HG03103 (cell line): ENCODE results near the gene TMEM109.

Experiments used
- ATAC-seq: cut with Tn5 transposase; IDR thresholded peaks from one replicate; pipeline ENCODE4 v1.9.1; 2021; ENCODE audit warnings: low read depth; ENCODE audit not compliant: unreplicated experiment

The TMEM109 gene

DNA sequence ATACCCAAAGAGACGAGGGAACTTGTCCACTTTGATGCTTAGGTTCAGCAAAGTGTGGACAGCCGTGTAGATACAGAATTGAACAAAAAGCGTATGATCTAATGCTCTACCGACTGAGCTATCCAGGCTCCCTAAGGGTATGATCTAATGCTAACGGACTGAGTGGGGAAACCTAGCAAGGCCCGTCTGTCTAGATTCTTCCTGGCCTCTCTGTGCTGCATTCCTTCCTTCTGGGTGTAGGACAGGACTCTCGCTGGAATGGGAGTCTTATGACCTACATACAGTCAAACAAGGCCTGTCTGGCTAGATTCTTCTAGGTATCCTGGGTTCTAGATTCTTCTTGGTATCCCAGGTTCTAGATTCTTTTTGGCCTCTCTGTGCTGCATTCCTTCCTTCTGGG is 46.4 kb downstream of the TMEM109 start:
- ATAC-seq, result no peak

DNA sequence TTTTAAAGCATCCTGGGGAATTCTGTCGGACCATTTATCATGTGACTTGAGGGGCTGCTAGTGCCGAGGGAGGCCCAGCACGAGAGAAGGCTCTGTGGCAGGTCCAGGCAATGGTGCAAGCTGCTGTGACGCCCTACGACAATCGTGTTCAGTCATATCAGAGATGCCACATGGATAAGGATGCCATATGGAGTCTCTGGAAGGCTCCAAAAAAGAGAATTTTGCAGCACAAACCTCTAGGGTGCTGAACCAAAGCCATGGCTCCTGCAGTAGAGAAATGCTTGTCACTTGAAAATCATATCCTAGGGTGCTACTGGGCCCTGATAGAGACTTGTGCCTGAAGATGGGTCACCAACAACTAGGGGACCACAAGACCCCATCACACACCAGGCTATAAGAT is 50.8 kb downstream of the TMEM109 start:
- no peak for ATAC-seq

DNA sequence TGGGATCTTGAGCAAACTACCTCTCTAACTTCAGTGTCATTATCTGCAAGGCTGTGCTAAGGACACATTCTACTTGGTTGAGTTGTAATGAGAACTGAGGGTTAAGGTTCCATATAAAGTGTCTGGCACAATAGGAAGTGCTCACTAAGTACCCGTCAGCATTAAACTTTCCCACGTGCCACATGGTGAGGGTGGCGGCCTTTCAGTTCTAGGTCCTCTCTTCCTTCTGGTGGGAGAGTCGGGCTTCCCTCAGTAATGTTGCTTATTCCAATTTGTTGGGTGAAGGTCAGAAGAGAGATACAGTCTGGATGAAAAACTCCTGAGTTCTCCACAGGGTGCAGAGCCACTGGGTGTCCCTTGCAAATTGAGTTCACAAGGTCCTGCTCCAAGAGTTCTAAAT is 52.9 kb downstream of the TMEM109 start:
- no peak for ATAC-seq

DNA sequence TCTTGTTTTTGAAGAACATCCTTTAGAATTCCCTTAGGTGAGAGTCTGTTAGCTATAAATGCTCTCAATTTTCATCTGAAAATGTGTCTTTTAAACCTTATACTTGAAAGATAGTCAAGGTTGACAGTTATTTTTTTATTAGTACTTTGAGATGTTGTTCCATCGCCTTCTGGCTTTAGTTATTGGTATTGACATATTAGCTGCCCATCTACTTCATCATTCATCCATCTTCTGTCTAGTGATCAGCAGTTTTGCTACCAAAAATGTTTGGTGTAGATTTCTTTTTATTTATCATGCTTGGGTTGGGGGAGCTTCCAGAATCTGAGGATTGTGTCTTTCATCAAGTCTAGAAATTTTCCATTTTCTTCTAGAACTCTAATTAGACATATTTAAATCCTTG is 54.3 kb downstream of the TMEM109 start:
- no peak for ATAC-seq

DNA sequence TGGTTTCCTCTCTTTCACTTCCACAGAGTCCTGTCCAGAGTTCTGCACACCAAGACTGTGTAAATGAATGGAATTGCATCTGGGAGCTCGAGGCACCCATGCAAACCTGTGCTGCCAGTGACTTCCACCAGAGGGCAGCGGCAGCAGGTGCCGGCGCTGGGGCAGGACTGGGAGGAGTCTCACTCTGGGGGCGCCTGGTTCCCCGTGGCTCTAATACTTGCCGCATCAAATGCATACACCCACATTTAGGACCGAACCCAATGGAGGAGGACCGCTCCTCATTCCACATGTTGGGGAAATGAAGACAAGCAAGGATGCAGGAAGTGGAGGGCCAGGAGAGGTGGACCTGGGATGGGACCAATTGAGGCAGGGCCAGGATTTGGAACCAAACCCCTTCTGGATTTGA is 56.4 kb downstream of the TMEM109 start:
- no peak for ATAC-seq

DNA sequence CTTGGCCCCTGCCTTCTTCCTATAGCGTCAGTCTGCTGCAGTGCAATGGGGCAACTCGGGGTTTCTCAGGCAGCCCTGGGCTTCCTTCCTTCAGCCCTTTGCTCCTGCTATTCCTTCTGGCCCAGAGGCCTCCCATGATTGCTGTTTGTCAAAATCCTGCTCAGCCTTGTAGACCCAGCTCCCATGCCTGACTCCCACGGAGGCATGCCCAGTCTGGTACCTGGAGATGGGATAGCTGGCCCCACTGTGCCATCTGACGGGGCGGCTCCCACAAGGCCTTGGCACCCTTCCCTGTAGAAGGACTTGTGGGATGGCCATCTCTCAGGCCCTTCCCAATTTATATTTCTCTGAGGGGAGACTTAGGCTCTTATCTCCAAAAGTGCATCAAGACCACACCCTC is 56.9 kb downstream of the TMEM109 start:
- no peak for ATAC-seq

DNA sequence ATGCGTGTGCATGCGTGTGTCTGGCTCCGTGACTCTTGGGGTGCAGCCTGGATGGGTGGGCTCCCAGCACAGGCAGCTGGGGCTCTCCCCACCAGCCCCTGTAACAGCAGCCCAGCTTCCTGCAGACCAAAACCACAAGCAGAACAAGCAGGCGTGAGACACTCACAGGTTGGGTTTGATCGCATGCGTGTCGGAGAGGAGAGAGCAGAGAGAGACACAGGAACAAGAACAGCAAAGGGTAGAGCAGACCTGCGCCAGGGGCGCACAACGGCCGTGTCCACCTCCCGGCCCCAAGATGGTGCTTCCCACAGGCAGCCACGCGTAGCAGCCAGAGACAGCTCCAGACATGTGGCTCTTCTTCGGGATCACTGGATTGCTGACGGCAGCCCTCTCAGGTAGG is 57.6 kb downstream of the TMEM109 start, which contains the start of gene CD6:
Gene CD6, plus strand, starts transcription at position 161 of the 400 bp plus-strand sequence. Its CDS starts 186 bp downstream, at position 347.
- no peak for ATAC-seq

DNA sequence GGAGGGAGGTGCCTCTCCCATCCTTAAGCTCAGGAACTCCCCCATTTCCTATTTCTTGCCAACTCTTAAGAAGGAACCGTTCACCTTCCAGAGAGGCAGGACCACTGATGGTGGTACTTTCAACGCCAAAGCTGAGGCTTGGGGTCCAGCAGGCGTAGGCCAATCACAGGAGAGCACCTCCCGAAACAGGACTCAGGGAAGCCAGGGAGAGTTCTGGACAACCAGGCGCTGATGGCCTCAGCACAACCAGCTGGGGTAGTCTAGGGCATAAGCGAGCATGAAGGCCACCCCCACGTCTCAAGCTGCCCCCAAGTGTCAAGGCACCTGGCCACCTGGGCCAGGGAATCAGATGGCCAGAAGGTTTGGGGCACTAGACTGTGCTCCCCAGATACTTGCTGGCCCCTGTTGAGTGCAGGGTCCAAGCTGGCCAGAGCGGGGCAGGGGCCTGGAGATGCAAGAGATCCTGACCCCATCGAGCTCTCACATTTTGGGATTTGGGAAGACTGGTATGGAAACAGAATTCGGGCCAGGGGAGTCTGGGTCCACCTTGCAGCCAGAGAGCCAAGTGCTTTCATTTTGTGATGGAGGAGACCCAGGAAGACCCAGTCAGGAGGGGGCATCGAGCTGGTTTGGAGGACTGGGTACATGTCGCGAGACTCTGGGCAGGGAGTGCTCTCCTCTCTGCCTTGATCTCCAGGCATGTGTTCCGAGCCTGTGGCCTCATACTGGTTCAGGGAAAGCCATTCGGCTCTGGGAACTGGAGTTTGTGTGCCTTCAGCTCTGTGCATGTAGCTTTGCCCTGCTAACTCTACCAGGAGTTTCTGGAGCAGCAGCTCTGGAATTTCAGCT is 58.4 kb downstream of the TMEM109 start:
- ATAC-seq, result no peak
